HL-60/S4 (cell line): Measurements from ENCODE around the gene LRRC8B.

ENCODE experiments used
- in situ Hi-C: fragments of 300-500 bp; cut with MboI; formaldehyde crosslinking; loops from 2 replicates; pipeline ENCODE4 v1.14.3; 2022; ENCODE audit warnings: low sequenced_read_pairs

Gene LRRC8B

GRCh38 chr1:89629600-89629999 lies 105.0 kb downstream of the LRRC8B start:
- in situ Hi-C loops = loop anchor here (25.0 kb wide), 1 partner anchor 358 kb away; the partner anchor contains the start of gene ZNF326

- in situ Hi-C loops = loop anchor here (5.0 to 25.0 kb wide), 2 partner anchors 127 to 357 kb away; partner anchors contain the start of gene ZNF326
Observed at GRCh38 chr1:89630048-89630447, 105.4 kb downstream of the LRRC8B start.

- in situ Hi-C loops = loop anchor here (5.0 to 25.0 kb wide), 2 partner anchors 125 to 355 kb away; partner anchors contain the start of gene ZNF326
Observed at GRCh38 chr1:89631816-89632656, 107.4 kb downstream of the LRRC8B start.

- in situ Hi-C loops = loop anchor here (5.0 to 25.0 kb wide), 2 partner anchors 125 to 355 kb away; partner anchors contain the start of gene ZNF326
Observed at GRCh38 chr1:89632657-89633247, 108.1 kb downstream of the LRRC8B start, which contains the start of gene LRRC8C. LRRC8C (plus strand) TSS chr1:89633120; CDS start chr1:89686474, 53,354 bp downstream.

GRCh38 chr1:89633248-89633799 lies 108.7 kb downstream of the LRRC8B start:
- in situ Hi-C loops = loop anchor here (5.0 to 25.0 kb wide), 2 partner anchors 124 to 354 kb away; partner anchors contain the start of gene ZNF326

DNA sequence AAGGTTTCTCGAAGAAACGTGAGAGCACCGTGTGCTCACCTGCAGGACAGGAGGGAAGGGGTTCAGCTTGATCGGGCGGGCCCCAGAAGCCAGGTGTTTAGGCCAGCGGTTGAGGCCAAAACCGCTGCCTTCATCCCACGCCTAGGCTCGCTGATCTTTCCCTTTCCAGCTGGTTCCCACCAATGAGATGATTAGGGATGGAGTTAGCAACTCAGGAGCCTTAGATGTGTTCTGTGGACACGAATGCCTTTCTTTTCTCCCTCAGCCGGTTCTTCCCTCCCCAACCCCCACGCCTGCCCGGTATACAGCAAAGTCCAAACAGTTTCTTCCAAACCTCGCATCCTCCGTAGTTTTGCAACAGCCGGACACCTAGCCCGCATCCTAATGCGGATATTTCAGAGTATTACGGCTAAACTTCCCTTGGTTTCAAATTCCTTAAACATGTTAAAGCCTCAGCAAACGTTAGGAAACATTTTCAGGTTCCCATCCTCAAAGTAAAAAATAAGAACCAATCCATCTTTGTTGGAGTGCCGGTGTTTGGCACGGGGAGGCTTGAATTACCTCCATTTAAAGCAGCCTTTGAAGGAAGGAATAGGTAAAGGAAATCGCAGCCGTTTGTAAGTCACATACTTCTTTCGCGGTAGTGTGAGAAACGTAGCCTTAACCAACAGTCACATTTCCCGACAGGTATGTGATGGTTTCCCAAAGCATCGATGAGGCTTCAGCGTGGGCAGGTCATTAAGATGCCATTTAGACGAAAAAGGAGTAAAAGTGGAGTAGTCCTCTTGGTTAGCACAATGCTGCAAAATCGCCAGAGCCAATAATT lies 109.4 kb downstream of the LRRC8B start:
- in situ Hi-C loops = loop anchor here (5.0 to 25.0 kb wide), 2 partner anchors 123 to 353 kb away; partner anchors contain the start of gene ZNF326

DNA sequence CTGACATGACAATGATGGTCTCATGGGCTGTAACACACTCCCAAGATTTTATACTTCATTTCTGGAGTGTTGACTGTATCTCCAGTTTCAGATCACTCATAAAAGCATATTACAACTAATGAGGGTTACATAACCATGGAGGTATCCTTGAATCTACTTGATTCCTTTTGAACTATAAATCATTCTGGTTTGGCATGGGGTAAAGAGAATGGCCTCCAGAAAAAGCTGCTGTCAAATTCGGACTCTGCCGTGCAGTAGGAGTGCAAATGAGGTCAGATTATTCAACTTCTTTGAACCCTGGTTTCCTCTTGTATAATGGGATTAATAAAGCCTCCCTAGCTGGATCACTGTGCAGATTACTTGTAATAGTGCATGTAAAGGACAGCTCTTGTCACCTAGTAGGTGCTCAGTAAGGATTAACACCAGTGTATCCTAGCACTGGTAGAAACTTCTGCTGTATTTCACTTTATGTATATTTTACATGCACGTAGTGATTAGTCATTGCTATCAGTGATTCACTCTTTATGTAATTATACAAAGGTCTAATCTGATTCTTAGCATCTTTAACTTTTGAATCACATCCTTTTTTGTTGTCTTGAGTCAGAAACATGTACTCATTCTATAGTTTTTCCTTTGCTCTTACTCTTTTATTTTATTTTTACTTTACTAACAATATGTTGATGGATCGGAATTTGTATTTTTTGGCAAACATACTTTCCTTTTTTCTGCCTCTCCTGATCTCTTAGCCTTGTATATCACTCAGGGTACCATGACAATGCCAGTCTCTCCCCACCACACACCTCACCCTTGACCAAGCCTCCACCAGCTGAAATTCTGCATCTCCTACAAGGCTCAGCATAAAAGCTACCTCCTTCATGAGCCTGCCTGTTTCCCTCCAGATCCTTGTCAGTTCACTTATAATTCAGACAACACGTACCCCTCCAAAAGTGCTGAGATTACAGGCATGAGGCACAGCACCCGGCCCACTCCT lies 111.5 kb downstream of the LRRC8B start:
- in situ Hi-C loops = loop anchor here (25.0 kb wide), 1 partner anchor 351 kb away; the partner anchor contains the start of gene ZNF326

GRCh38 chr1:89637496-89637895 lies 112.9 kb downstream of the LRRC8B start:
- in situ Hi-C loops = loop anchor here (25.0 kb wide), 1 partner anchor 350 kb away; the partner anchor contains the start of gene ZNF326

DNA sequence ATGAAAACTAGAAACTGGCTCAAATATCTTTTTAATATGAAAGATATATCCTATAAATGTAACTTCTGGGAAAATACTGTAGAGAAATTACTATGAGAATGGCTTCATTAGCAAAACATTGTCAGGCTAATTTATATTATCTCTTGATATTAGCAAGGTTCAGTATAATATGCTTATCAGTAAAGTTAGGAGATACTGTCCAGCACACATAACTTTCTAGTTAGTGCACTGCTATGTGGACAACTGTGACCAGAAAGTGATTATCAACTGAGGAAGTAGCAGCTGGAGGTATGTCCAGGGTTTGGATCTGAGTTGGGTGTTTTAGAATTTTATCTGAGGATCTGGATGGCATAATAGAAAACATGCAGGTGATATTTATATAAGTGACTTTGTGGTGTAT lies 115.8 kb downstream of the LRRC8B start:
- in situ Hi-C loops = loop anchor here (25.0 kb wide), 1 partner anchor 347 kb away; the partner anchor contains the start of gene ZNF326

DNA sequence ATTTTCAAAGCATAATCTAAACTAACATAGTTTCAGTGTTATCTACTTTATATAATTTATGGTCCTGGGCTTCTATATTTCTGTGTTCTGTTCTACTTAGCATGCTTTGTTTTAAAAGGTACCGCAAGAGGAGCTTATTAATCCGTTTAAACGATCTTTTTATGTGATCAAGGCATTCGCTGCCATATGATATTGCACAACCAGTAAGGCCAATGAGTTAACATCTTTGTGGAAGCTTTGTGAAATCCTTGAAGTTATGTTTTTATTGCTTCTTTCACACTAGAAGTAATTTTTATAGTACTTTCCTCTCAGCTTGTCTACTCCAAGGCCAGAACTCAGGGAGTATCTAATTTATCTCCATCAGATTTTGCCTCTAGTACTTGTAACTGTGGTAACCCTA lies 117.2 kb downstream of the LRRC8B start:
- in situ Hi-C loops = loop anchor here (25.0 kb wide), 1 partner anchor 346 kb away; the partner anchor contains the start of gene ZNF326

- in situ Hi-C loops = loop anchor here (25.0 kb wide), 1 partner anchor 344 kb away; the partner anchor contains the start of gene ZNF326
Observed at GRCh38 chr1:89643577-89643976, 118.9 kb downstream of the LRRC8B start.

DNA sequence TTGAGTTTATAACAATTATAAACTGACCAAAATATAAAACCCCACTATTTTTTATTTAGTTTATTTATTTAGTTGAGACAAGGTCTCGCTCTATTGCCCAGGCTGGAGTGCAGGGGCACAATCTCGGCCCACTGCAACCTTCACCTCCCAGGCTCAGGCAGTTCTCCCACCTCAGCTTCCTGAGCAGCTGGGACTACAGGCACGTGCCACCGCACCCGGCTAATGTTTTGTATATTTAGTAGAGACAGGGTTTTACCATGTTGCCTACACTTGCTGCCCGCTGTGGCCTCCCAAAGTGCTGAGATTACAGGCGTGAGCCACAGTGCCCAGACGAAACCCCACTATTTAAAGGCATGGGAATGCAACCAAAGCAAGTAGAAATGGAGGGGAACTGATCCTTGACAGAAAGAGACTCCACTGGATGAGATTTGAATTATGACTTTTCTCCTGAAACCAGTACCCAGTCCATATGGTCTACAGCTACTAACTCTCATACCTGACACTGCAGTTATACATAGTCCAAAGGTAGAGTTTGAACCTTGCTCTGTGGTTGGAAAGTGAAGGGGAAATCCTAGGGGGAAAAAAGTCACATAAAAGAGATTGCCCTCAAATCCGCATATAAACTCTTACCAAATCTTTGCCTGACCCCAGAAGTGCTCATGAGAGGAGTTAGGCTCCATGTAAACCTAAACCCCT lies 119.6 kb downstream of the LRRC8B start:
- in situ Hi-C loops = loop anchor here (25.0 kb wide), 1 partner anchor 343 kb away; the partner anchor contains the start of gene ZNF326

- in situ Hi-C loops = loop anchor here (25.0 kb wide), 1 partner anchor 341 kb away; the partner anchor contains the start of gene ZNF326
Observed at GRCh38 chr1:89646259-89646658, 121.6 kb downstream of the LRRC8B start.
